Endothelial cell of umbilical vein (primary cell): ENCODE data around the gene USP47. TPM values are rescaled to one million over a fixed set of nuclear protein-coding genes. Genes with fewer than 3 reads are reported as not detected.

ENCODE experiments used
- BruUV-seq: library from RNA; stranded (reverse); fragments of 400-500 nt; replicated peaks from 2 replicates; lab custom pipeline; 2021; lab: Mats Ljungman, UMichigan
- CTCF ChIA-PET: fragments of 300-600, 350-600 bp; sonication (Branson Sonifier 250); formaldehyde crosslinking; loops from one replicate; lab custom pipeline; 2021; ENCODE audit warnings: antibody characterized with exemption, inconsistent platforms; lab: Charles Lee
- POLR2A ChIA-PET: fragments of 300-600, 350-600 bp; sonication (Branson Sonifier 250); formaldehyde crosslinking; loops from one replicate; lab custom pipeline; 2021; ENCODE audit warnings: antibody characterized with exemption, inconsistent platforms; lab: Charles Lee
- DNase-seq: peaks from one replicate; pipeline ENCODE4 v3.0.0-alpha.2; 2011; ENCODE audit warnings: low read depth, low spot score
- FAIRE-seq: peaks from 2 replicates; lab custom pipeline; 2011; peaks lifted over from hg19 to GRCh38; lab: Jason Lieb, UNC
- H2AFZ ChIP-seq: 2 replicates; pipeline ENCODE4 v1.6.0; 2012; ENCODE audit warnings: low read depth, low read length, control low read depth, inconsistent platforms
- H3K27ac ChIP-seq: 2 replicates; pipeline ENCODE4 v1.5.1; 2011; ENCODE audit warnings: low read depth, mild to moderate bottlenecking, control low read depth, low read length, moderate library complexity; ENCODE audit not compliant: insufficient read depth
- H3K27me3 ChIP-seq, 2 experiments: 2 replicates each; pipeline versions ENCODE4 v1.6.0 to v1.6.1; 2011; ENCODE audit warnings: low read length in 2 of 2, mixed read lengths in 1 of 2; ENCODE audit not compliant: control insufficient read depth in 2 of 2, insufficient read depth in 2 of 2
- H3K36me3 ChIP-seq, 2 experiments: 2 replicates in 1 of 2; 3 replicates in 1 of 2; pipeline ENCODE4 v1.5.1; 2011; ENCODE audit warnings: low read length in 2 of 2, mild to moderate bottlenecking in 1 of 2, moderate library complexity in 1 of 2; ENCODE audit not compliant: control insufficient read depth in 2 of 2, insufficient read depth in 2 of 2; ENCODE audit errors: extremely low read depth in 1 of 2
- H3K4me1 ChIP-seq: 3 replicates; pipeline ENCODE4 v1.5.1; 2011; ENCODE audit warnings: mild to moderate bottlenecking, low read length; ENCODE audit not compliant: control insufficient read depth, insufficient read depth; ENCODE audit errors: extremely low read depth
- H3K4me2 ChIP-seq: 2 replicates; pipeline ENCODE4 v1.6.1; 2011; ENCODE audit warnings: low read length, control low read depth, mixed read lengths; ENCODE audit not compliant: insufficient read depth
- H3K4me3 ChIP-seq, 3 experiments: fragments of 200-600 bp in 1 of 3; sonication (generic), shearing (Covaris generic) in 1 of 3; replicated peaks in 1 of 3; 2 replicates each; pipeline ENCODE4 v1.5.1; 2011 to 2016; ENCODE audit warnings: control low read depth in 3 of 3, low read length in 3 of 3, mild to moderate bottlenecking in 2 of 3, inconsistent platforms in 1 of 3, low read depth in 1 of 3, moderate library complexity in 1 of 3; ENCODE audit not compliant: insufficient read depth in 1 of 3
- H3K79me2 ChIP-seq: 2 replicates; pipeline ENCODE4 v1.6.0; 2012; ENCODE audit warnings: low read length, inconsistent platforms; ENCODE audit not compliant: control insufficient read depth, insufficient read depth
- H3K9ac ChIP-seq: replicated peaks from 2 replicates; pipeline ENCODE3; 2011; ENCODE audit warnings: low read length, control low read depth; ENCODE audit not compliant: insufficient read depth; ENCODE audit errors: extremely low read depth
- H3K9me1 ChIP-seq: replicated peaks from 3 replicates; pipeline ENCODE4 v1.6.0; 2011; ENCODE audit warnings: mild to moderate bottlenecking, low read length; ENCODE audit not compliant: control insufficient read depth, insufficient read depth; ENCODE audit errors: extremely low read depth
- H3K9me3 ChIP-seq: replicated peaks from 2 replicates; pipeline ENCODE4 v1.5.1; 2012; ENCODE audit warnings: low read length, inconsistent platforms; ENCODE audit not compliant: control insufficient read depth, insufficient read depth
- H4K20me1 ChIP-seq: replicated peaks from 2 replicates; pipeline ENCODE3; 2011; ENCODE audit warnings: mild to moderate bottlenecking, low read length; ENCODE audit not compliant: control insufficient read depth, insufficient read depth; ENCODE audit errors: extremely low read depth
- EZH2 ChIP-seq: IDR thresholded peaks from 2 replicates; pipeline ENCODE4 v1.6.1; 2012; ENCODE audit warnings: borderline replicate concordance, low read depth, mild to moderate bottlenecking, moderate library complexity, low read length, inconsistent platforms; ENCODE audit not compliant: severe bottlenecking
- FOS ChIP-seq: IDR thresholded peaks from 2 replicates; pipeline ENCODE4 v1.6.1; 2011; ENCODE audit warnings: mild to moderate bottlenecking, low read length, moderate library complexity, borderline replicate concordance; ENCODE audit not compliant: insufficient read depth
- GATA2 ChIP-seq: IDR thresholded peaks from 2 replicates; pipeline ENCODE4 v1.7.0; 2011; ENCODE audit warnings: low read depth, mild to moderate bottlenecking, moderate library complexity, mixed read lengths, low read length; ENCODE audit not compliant: insufficient read length, insufficient read depth
- JUN ChIP-seq: IDR thresholded peaks from 2 replicates; pipeline ENCODE4 v1.6.1; 2011; ENCODE audit warnings: borderline replicate concordance, low read depth; ENCODE audit not compliant: insufficient read length, insufficient read depth
- MAX ChIP-seq: IDR thresholded peaks from 2 replicates; pipeline ENCODE4 v1.6.1; 2011; ENCODE audit not compliant: insufficient read depth, insufficient read length
- MYC ChIP-seq: IDR thresholded peaks from one replicate; pipeline ENCODE4 v1.6.1; 2011; ENCODE audit warnings: mild to moderate bottlenecking, low read depth, low read length
- POLR2A ChIP-seq: IDR thresholded peaks from 2 replicates; pipeline ENCODE4 v1.6.1; 2012; ENCODE audit warnings: low read depth, mild to moderate bottlenecking, control low read depth, low read length
- POLR2AphosphoS5 ChIP-seq: IDR thresholded peaks from 2 replicates; pipeline ENCODE4 v1.6.1; 2012; ENCODE audit warnings: low read depth, mild to moderate bottlenecking, control low read depth, low read length, moderate library complexity; ENCODE audit not compliant: insufficient read depth
- dilution Hi-C: fragments of 300-500 bp; cut with MboI; formaldehyde crosslinking; loops from one replicate; pipeline ENCODE4 v1.15.0; 2019; ENCODE audit warnings: low sequenced_read_pairs; ENCODE audit not compliant: extremely low pct_ligation_motif_present
- intact Hi-C: fragments of 100-400 bp; cut with micrococcal nuclease; formaldehyde crosslinking; loops from one replicate; pipeline ENCODE4 v1.10.0; 2022
- polyA plus RNA-seq, 4 experiments: library from polyadenylated mRNA; depleted of rRNA in 3 of 4; stranded (reverse) in 3 of 4; unstranded in 1 of 4; fragments of >200 nt; gene quantifications; 2 replicates each; pipeline versions ENCODE4 v1.2.1 to v1.2.3, GENCODE V29; 2011 to 2012; ENCODE audit warnings: missing spikeins in 1 of 4
- total RNA-seq: library from RNA; stranded (reverse); gene quantifications from 2 replicates; pipeline ENCODE4 v1.2.3, GENCODE V29; 2021
- TF ChIP-seq, protein P1 (sequence below), 2 donors: IDR thresholded peaks; 1 replicate in 1 of 2; 2 replicates in 1 of 2; pipeline ENCODE4 v1.5.1; 2011; ENCODE audit warnings: low read length in 2 of 2, mild to moderate bottlenecking in 2 of 2, moderate library complexity in 2 of 2, control low read depth in 1 of 2, inconsistent platforms in 1 of 2, low read depth in 1 of 2; ENCODE audit not compliant: insufficient read depth in 1 of 2; ENCODE audit errors: extremely low read depth in 1 of 2

USP47 gene
- total and polyA plus RNA-seq, 2 donors (not counting 3 experiments of a cell fraction or from before 2014, with no cell fraction given), result 7.8 to 38.0 TPM

GRCh38 chr11:12003815-12004214, 162.0 kb downstream of the USP47 start:
- FAIRE-seq, result no peak
- Histone ChIP-seq H2AFZ (no peak overlapping the region), H3K79me2 (no peaks in the 10 kb centered on the region), H3K9ac (no peak overlapping the region), H3K27ac (no peak overlapping the region), H3K4me3 (no peak overlapping the region), H3K36me3 (peaks cover 4 to 8% of the 10 kb centered on the region in 2 experiments), H4K20me1 (no peaks in the 10 kb centered on the region), H3K9me3 (no peaks in the 10 kb centered on the region), H3K9me1 (no peaks in the 10 kb centered on the region), H3K4me1 (peaks cover 36% of the 10 kb centered on the region), H3K4me2 (no peak overlapping the region), H3K27me3 (no peaks in the 10 kb centered on the region)
- CTCF ChIA-PET, result interaction anchor here (2.0 to 2.8 kb wide), 3 partner anchors 10 to 40 kb away, joined by 10 to 17 read pairs (median 13); no protein-coding TSS in a partner anchor
- intact Hi-C loops, result no loop called here
- BruUV-seq, result no TSS peak
- dilution Hi-C loops, result no loop called here
- TF ChIP-seq, protein P1, sequence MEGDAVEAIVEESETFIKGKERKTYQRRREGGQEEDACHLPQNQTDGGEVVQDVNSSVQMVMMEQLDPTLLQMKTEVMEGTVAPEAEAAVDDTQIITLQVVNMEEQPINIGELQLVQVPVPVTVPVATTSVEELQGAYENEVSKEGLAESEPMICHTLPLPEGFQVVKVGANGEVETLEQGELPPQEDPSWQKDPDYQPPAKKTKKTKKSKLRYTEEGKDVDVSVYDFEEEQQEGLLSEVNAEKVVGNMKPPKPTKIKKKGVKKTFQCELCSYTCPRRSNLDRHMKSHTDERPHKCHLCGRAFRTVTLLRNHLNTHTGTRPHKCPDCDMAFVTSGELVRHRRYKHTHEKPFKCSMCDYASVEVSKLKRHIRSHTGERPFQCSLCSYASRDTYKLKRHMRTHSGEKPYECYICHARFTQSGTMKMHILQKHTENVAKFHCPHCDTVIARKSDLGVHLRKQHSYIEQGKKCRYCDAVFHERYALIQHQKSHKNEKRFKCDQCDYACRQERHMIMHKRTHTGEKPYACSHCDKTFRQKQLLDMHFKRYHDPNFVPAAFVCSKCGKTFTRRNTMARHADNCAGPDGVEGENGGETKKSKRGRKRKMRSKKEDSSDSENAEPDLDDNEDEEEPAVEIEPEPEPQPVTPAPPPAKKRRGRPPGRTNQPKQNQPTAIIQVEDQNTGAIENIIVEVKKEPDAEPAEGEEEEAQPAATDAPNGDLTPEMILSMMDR (IDR thresholded peaks at IDR 0.05; ENCODE audit: extremely low read depth in 1 of 2, insufficient read depth in 1 of 2, low read depth in 1 of 2, low read length in 2 of 2), result no peak
- TF ChIP-seq POLR2A (no peak), MAX (no peak), EZH2 (no peak), MYC (no peak), FOS (no peak), GATA2 (no peak), JUN (no peak), POLR2AphosphoS5 (no peak)
- POLR2A ChIA-PET, result no interaction called here
- no peak for DNase-seq
